Activated naive CD4-positive, alpha-beta T cell treated with anti-CD3 and anti-CD28 coated beads, Interleukin-2, amount 50 U/mL, for 24 hours (primary cell): ENCODE results near the gene ADAMTS3.
A peak's percentile ranks its signal among the peaks of the same experiment; 100 is the strongest.

Source experiments
- H3K27ac Mint-ChIP-seq: one replicate; pipeline ENCODE4 v1.8.0; 2021; ENCODE audit warnings: mild to moderate bottlenecking, mixed read lengths
- H3K27me3 Mint-ChIP-seq: one replicate; pipeline ENCODE4 v1.8.0; 2021; ENCODE audit warnings: mixed read lengths
- H3K36me3 Mint-ChIP-seq: one replicate; pipeline ENCODE4 v1.8.0; 2021; ENCODE audit warnings: mixed read lengths
- H3K4me1 Mint-ChIP-seq: one replicate; pipeline ENCODE4 v1.8.0; 2021; ENCODE audit warnings: mixed read lengths
- H3K4me3 Mint-ChIP-seq: one replicate; pipeline ENCODE4 v1.8.0; 2021; ENCODE audit warnings: mild to moderate bottlenecking, mixed read lengths
- H3K9me3 Mint-ChIP-seq: one replicate; pipeline ENCODE4 v1.8.0; 2021; ENCODE audit warnings: mixed read lengths

Gene ADAMTS3

DNA sequence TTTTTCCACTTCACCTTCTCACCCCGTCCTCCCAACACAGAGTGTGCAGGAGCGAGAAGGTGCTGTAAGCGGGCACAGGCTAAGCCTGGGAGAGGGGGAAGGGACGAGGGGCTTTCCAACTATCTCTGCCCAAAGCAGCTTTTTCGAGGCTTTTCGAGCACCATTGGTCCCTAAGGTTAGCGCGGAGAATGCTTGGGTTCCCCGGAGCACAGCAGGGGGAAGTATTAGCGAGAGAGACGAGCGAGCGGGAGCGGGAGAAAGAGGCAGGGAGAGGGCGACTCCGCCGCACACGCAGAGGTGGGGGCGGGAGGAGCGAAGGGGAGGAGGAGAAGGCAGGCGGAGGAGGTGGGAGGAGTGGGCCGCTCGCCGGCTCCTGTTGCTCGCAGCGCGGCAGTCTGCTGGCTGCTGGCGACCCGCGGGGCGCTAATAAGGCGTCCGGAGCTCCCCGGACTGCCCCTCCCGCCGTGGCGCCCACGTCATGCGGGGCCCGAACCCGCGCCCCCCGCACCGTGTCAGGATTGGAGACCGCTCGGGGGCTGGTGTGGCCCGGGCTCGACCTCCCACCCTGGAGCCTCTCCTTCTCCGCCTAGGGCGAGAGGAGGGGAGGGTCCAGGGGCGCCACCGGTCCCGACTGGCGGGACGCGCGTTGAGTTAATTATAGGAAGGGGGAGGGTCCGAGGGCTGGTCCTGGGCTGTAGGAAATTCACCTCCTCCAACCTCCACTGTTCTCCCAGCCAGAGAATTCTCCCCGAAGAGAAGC, at the start of gene ADAMTS3:
TSS of gene ADAMTS3 (minus strand) at position 263 of the 760 bp plus-strand sequence. CDS start 459 bp downstream, outside the sequence.
- H3K36me3 Mint-ChIP-seq, result no peaks in the 10 kb centered on the region
- H3K9me3 Mint-ChIP-seq, result no peaks in the 10 kb centered on the region
- H3K4me1 Mint-ChIP-seq, result peaks cover 29% of the 10 kb centered on the region
- no peak within 1 kb of the TSS for H3K27ac Mint-ChIP-seq
- H3K4me3 Mint-ChIP-seq, result peak within 1 kb of the TSS; percentile 76
- H3K27me3 Mint-ChIP-seq, result peaks cover 43% of the 10 kb centered on the region

DNA sequence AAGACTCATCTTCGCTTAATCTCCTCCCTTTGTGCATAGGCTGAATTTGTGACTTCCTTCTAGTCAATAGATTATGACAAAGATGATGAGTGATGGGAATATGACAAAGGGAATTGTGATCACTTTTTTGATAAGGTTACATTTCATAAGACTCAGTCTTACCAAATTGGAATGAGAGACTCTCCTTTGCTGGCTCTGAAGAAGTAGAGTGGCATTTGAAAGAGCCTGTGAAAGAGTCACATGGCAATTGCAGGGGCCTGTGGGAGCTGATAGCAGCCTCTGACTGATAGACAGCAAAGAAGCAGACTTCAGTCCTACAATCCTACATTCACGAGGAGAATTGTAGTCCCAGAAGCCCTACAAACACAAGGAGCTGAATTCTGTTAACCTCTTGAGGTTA, 44.9 kb upstream of the ADAMTS3 start:
- H3K4me1 Mint-ChIP-seq, result no peaks in the 10 kb centered on the region
- no peak overlapping the region for H3K27ac Mint-ChIP-seq
- H3K9me3 Mint-ChIP-seq, result peaks cover 6% of the 10 kb centered on the region

GRCh38 chr4:72606751-72607150, 37.7 kb upstream of the ADAMTS3 start:
- peaks cover 7% of the 10 kb centered on the region for H3K27me3 Mint-ChIP-seq
- H3K4me1 Mint-ChIP-seq, result no peaks in the 10 kb centered on the region
- H3K36me3 Mint-ChIP-seq, result no peaks in the 10 kb centered on the region
- H3K27ac Mint-ChIP-seq, result no peak overlapping the region
- H3K4me3 Mint-ChIP-seq, result no peak overlapping the region
- H3K9me3 Mint-ChIP-seq, result peaks cover 7% of the 10 kb centered on the region

More for the DNA sequence above, 44.9 kb upstream of the ADAMTS3 start:
- Mint-ChIP-seq H3K36me3 (no peaks in the 10 kb centered on the region), H3K27me3 (peaks cover 7% of the 10 kb centered on the region), H3K4me3 (no peak overlapping the region)

DNA sequence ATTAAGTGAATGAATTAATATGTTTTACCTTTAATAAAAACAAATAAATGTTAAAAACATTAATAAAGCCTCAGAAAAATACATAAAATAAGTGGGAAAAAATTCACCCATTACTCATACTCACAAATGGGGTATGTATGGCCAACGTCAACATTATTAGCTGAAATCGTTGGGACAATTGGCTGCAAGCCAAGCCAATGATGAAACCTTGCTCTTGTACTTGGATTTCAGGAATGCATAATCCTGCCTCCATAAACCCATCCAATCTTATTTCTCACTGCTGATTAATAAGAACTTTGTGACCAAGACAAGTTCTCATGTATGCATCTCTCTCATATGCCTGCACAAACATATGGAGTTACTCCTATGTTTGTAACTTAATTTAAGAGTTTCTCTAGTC, 35.3 kb upstream of the ADAMTS3 start:
- no peak overlapping the region for H3K27ac Mint-ChIP-seq
- no peaks in the 10 kb centered on the region for H3K36me3 Mint-ChIP-seq
- peaks cover 7% of the 10 kb centered on the region for H3K9me3 Mint-ChIP-seq
- no peak overlapping the region for H3K4me3 Mint-ChIP-seq
- no peaks in the 10 kb centered on the region for H3K4me1 Mint-ChIP-seq
- no peaks in the 10 kb centered on the region for H3K27me3 Mint-ChIP-seq

GRCh38 chr4:72602396-72603376, 33.7 kb upstream of the ADAMTS3 start:
- no peaks in the 10 kb centered on the region for H3K4me1 Mint-ChIP-seq
- H3K27me3 Mint-ChIP-seq, result no peaks in the 10 kb centered on the region
- peaks cover 7% of the 10 kb centered on the region for H3K9me3 Mint-ChIP-seq
- no peaks in the 10 kb centered on the region for H3K36me3 Mint-ChIP-seq
- H3K27ac Mint-ChIP-seq, result no peak overlapping the region
- no peak overlapping the region for H3K4me3 Mint-ChIP-seq

DNA sequence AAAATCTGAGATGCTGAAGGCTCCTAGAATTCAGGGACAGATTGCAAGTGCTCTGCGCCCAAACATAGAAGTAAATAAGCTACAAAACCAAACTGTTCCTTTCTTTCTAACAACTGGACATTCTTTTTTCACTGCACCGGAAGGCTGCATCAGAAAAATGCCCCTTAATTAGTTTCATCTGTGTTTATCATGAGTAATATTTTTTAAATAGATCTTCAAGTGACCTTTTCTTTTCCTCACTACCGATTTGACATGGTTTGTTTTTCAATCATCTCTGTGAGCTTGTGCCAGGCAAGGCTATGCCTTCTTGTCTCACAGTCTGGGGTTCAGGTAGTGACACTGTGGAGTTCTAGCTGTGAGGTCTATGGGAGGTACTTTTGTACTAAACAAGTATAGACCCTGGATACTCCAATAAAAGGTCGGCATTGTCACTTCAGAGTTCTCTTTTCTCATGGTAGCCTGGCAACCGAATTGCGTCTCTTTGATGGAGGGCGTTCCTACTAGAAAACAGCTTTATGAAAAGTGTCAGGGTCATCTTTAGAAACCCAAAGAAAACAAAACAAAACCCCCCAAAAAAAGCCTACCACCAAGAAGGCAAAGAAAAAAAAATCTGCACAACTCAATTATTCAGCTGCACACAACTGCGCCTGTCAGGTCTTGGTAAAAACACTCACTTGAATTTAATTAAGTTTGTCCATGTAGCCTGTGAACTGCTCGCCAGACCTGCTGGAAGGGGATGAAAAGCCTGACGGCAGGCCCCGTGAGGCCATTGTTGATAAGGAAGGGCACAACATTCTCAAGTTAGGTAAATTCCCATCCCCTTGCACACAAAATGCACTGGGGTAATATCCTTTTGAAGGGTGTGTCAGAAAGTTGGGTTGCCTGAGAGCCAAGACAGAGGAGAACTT, 22.8 kb upstream of the ADAMTS3 start:
- Mint-ChIP-seq H3K4me1 (no peaks in the 10 kb centered on the region), H3K36me3 (no peaks in the 10 kb centered on the region), H3K27me3 (no peaks in the 10 kb centered on the region), H3K27ac (no peak overlapping the region), H3K4me3 (no peak overlapping the region), H3K9me3 (peaks cover 5% of the 10 kb centered on the region)

DNA sequence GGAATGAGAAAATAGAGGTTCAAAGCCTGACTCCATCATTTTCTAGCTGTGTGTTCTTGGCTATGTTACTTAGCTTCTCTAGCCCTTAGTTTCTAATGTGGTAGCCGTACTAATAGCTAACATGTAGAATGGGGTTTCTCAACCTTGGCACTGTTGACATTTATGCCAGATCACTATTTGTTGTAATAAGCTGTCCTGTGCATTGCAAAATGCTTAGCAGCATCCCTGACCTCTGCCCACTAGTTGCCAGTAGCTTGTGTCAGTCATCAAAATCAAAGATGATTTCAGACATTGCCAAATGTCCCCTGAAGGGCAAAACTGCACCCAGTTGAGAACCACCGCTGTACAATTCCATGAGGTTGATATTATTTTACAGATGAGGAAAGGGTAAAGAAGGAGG, 18.3 kb upstream of the ADAMTS3 start:
- Mint-ChIP-seq H3K9me3 (no peaks in the 10 kb centered on the region), H3K27me3 (no peaks in the 10 kb centered on the region), H3K36me3 (no peaks in the 10 kb centered on the region), H3K4me3 (no peak overlapping the region), H3K27ac (no peak overlapping the region), H3K4me1 (no peaks in the 10 kb centered on the region)

DNA sequence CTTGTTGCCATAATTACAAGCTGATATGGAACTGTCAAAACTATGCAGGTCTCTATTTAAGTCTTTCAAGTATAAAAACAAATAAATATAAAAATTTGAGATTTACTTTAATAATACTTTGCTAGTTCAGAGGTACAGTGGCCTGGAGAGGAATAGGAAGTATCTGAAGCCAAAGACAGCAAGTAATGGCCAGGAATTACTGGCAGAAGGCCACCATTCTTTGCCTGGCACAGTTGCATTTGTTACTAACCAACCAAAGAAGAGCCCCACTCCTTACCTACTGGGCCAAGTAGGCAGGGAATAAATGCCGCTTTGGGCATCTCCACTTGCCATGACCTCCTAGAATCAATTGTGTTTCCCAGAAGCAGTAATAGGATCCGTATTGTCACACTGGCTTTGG, 13.8 kb upstream of the ADAMTS3 start:
- Mint-ChIP-seq H3K4me3 (no peak overlapping the region), H3K27me3 (no peaks in the 10 kb centered on the region), H3K36me3 (no peaks in the 10 kb centered on the region), H3K4me1 (no peaks in the 10 kb centered on the region), H3K27ac (no peak overlapping the region), H3K9me3 (no peaks in the 10 kb centered on the region)

- Mint-ChIP-seq H3K4me1 (no peaks in the 10 kb centered on the region), H3K27ac (no peak overlapping the region), H3K9me3 (no peaks in the 10 kb centered on the region), H3K4me3 (no peak overlapping the region), H3K36me3 (no peaks in the 10 kb centered on the region), H3K27me3 (no peaks in the 10 kb centered on the region)
These were observed 8.2 kb upstream of the ADAMTS3 start for GRCh38 chr4:72577211-72577610.

DNA sequence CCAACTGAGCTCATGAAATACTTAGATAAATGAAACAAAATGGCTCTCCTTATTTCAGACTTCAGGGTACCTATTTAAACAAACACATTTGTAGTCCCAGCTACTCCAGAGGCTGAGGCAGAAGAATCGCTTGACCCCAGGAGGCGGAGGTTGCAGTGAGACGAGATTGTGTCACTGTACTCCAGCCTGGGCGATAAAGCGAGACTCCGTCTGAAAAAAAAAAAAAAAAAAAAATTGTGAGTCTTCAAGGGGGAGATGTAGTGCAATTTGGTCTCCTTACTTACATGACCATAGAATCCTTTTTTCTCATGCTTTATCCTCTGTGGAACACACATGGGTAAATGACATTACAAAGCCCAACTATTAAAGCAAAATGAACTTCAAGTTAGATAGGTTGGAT, 2.3 kb upstream of the ADAMTS3 start:
- H3K27ac Mint-ChIP-seq, result no peak overlapping the region
- H3K9me3 Mint-ChIP-seq, result no peaks in the 10 kb centered on the region
- H3K27me3 Mint-ChIP-seq, result peaks cover 33% of the 10 kb centered on the region

DNA sequence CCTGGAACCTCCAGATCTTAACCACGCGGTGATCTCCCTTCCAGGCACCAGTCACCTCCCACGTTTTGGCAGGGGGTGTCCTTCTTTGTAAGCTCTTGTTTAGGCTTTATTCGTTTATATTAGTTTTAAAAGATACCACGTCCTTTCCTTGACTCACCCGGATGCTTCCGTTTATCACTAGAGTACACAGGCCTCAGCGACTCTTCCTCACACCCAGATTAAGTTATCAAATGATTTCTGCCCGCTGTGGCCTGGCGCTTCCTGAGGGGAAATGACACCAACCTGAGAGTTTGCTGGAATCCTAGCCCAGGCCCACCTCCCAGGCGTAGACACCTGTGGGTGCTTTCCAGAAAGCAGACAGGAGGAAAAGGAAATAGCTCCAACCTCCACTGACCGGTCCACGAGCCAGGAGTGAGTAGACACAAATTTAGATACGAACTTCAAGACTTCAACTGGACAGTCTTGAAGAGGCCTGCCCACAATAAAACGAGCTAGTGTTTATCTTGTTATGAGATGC, 756 bp upstream of the ADAMTS3 start:
- no peak overlapping the region for H3K27ac Mint-ChIP-seq
- no peaks in the 10 kb centered on the region for H3K9me3 Mint-ChIP-seq
- H3K4me3 Mint-ChIP-seq, result peak overlapping the region; percentile 55
- H3K27me3 Mint-ChIP-seq, result peaks cover 43% of the 10 kb centered on the region
- H3K36me3 Mint-ChIP-seq, result no peaks in the 10 kb centered on the region
- H3K4me1 Mint-ChIP-seq, result peaks cover 29% of the 10 kb centered on the region

More for the DNA sequence above, 2.3 kb upstream of the ADAMTS3 start:
- Mint-ChIP-seq H3K4me3 (no peak overlapping the region), H3K36me3 (no peaks in the 10 kb centered on the region), H3K4me1 (peaks cover 29% of the 10 kb centered on the region)

GRCh38 chr4:72567821-72568675, 973 bp downstream of the ADAMTS3 start:
- Mint-ChIP-seq H3K27me3 (peaks cover 43% of the 10 kb centered on the region), H3K4me1 (peaks cover 29% of the 10 kb centered on the region), H3K27ac (no peak overlapping the region), H3K9me3 (no peaks in the 10 kb centered on the region), H3K4me3 (peak overlapping the region; percentile 42), H3K36me3 (no peaks in the 10 kb centered on the region)

DNA sequence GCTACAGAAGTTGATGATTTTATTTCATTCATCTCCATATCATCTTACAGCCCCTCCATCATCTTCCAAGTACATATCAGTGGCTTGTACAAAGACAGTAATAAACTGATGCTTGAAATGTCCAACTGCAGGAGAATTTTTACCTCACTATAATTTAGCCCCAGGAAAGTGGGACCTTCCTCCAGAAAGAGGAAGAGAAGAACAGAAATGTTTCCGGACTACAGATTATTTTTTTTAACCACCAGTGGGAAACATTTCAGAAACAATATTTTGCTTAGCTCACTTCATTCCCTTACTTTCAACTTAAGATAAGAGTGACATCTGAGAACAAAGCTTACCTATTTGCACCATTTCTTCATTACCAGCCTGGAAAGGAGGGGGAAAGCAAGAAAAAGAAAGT, 2.0 kb downstream of the ADAMTS3 start:
- H3K36me3 Mint-ChIP-seq, result no peaks in the 10 kb centered on the region
- H3K27me3 Mint-ChIP-seq, result peaks cover 43% of the 10 kb centered on the region
- H3K9me3 Mint-ChIP-seq, result no peaks in the 10 kb centered on the region
- no peak overlapping the region for H3K4me3 Mint-ChIP-seq
- H3K27ac Mint-ChIP-seq, result no peak overlapping the region
- H3K4me1 Mint-ChIP-seq, result peaks cover 29% of the 10 kb centered on the region

DNA sequence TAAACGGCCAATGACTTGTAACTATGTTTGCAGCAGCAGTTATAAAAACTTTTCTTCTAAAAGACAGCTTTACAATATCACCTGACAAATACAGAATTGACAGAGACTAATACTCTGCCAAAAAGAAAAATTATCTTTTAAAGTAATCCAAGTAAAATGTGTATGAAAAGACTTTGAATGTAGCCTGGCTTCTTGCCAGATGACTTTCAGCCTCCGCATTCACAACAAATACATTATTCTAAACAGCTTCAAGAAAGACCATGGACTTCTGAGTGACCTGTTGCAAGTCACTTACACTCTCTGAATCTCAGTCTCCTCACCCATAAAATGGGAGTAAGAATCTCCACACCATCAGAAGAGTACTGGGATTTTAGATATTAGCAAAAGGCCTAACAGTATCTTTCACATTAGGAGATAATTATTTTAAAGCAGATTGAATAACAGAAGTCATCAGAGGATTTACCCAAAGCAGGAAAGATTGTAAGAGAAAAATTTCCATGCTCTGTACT, 2.5 kb downstream of the ADAMTS3 start:
- H3K36me3 Mint-ChIP-seq, result no peaks in the 10 kb centered on the region
- H3K4me3 Mint-ChIP-seq, result no peak overlapping the region
- H3K9me3 Mint-ChIP-seq, result no peaks in the 10 kb centered on the region
- peaks cover 41% of the 10 kb centered on the region for H3K27me3 Mint-ChIP-seq
- no peak overlapping the region for H3K27ac Mint-ChIP-seq
- peaks cover 29% of the 10 kb centered on the region for H3K4me1 Mint-ChIP-seq
